CD4-positive, alpha-beta T cell (primary cell): ENCODE data around the gene ATP11A. TPM values are rescaled to one million over a fixed set of nuclear protein-coding genes. Genes with fewer than 3 reads are reported as not detected.

Experiments used
- ATAC-seq: fragments of 200-7000 bp; cut with Tn5 transposase; one replicate; pipeline ENCODE4 v1.10.0; 2022; ENCODE audit warnings: mild to moderate bottlenecking; ENCODE audit not compliant: poor library complexity
- CTCF ChIA-PET: fragments of 350-600 bp; sonication (Branson Sonifier 250); formaldehyde crosslinking; loops from one replicate; lab custom pipeline; 2021; ENCODE audit warnings: antibody characterized with exemption, inconsistent platforms; lab: Charles Lee
- POLR2A ChIA-PET: fragments of 350-600 bp; sonication (Branson Sonifier 250); formaldehyde crosslinking; loops from one replicate; lab custom pipeline; 2021; ENCODE audit warnings: antibody characterized with exemption, inconsistent platforms; lab: Charles Lee
- DNase-seq, 14 experiments: peaks; one replicate each; pipeline ENCODE4 v3.0.0-alpha.2; 2013 to 2020; ENCODE audit warnings: mixed read lengths in 2 of 14
- H3K27ac ChIP-seq, 2 donors: one replicate each; pipeline versions ENCODE4 v1.5.1 to v1.7.0; 2013; ENCODE audit warnings: low read length in 2 of 2, low read depth in 1 of 2, mild to moderate bottlenecking in 1 of 2
- H3K27me3 ChIP-seq, 2 experiments: 1 replicate in 1 of 2; 2 replicates in 1 of 2; pipeline versions ENCODE4 v1.6.1 to v1.7.0; 2013; ENCODE audit warnings: low read length in 2 of 2, control low read depth in 1 of 2, mild to moderate bottlenecking in 1 of 2, moderate library complexity in 1 of 2; ENCODE audit not compliant: insufficient read depth in 2 of 2, control insufficient read depth in 1 of 2
- H3K36me3 ChIP-seq: one replicate; pipeline ENCODE4 v1.6.1; 2013; ENCODE audit warnings: low read length, control low read depth; ENCODE audit not compliant: insufficient read depth
- H3K4me1 ChIP-seq: one replicate; pipeline ENCODE4 v1.6.1; 2013; ENCODE audit warnings: low read length, control low read depth; ENCODE audit not compliant: insufficient read depth
- H3K4me3 ChIP-seq: one replicate; pipeline ENCODE4 v1.5.1; 2013; ENCODE audit warnings: mild to moderate bottlenecking, low read length, moderate library complexity
- H3K9me3 ChIP-seq, 2 experiments: 1 replicate in 1 of 2; 2 replicates in 1 of 2; pipeline versions ENCODE4 v1.6.1 to v1.7.0; 2013; ENCODE audit warnings: low read length in 2 of 2, mild to moderate bottlenecking in 2 of 2, control low read depth in 1 of 2, moderate library complexity in 1 of 2; ENCODE audit not compliant: control insufficient read depth in 1 of 2, insufficient read depth in 1 of 2
- H3K27ac Mint-ChIP-seq: one replicate; pipeline ENCODE4 v1.8.0; 2020; ENCODE audit warnings: mixed read lengths
- H3K27me3 Mint-ChIP-seq: one replicate; pipeline ENCODE4 v1.8.0; 2021; ENCODE audit warnings: mixed read lengths
- H3K36me3 Mint-ChIP-seq: one replicate; pipeline ENCODE4 v1.8.0; 2021; ENCODE audit warnings: low read depth, mixed read lengths
- H3K4me1 Mint-ChIP-seq: one replicate; pipeline ENCODE4 v1.8.0; 2021; ENCODE audit warnings: low read depth, mixed read lengths
- H3K4me3 Mint-ChIP-seq: one replicate; pipeline ENCODE4 v1.8.0; 2020; ENCODE audit warnings: mild to moderate bottlenecking, mixed read lengths
- H3K9me3 Mint-ChIP-seq: one replicate; pipeline ENCODE4 v1.8.0; 2020; ENCODE audit warnings: mixed read lengths
- intact Hi-C, 2 experiments: fragments of 100-400 bp; cut with DNase I in 1 of 2; cut with micrococcal nuclease in 1 of 2; formaldehyde crosslinking; loops; one replicate each; pipeline versions ENCODE4 v1.15.1 to v1.9.0; 2023 to 2025; cut with DNase I, micrococcal nuclease
- total RNA-seq, 174 experiments: library from RNA in 2 of 174; stranded (reverse) in 2 of 174; gene quantifications; one replicate each; pipeline ENCODE4 v1.2.3 and lab custom pipeline; 2021 to 2026
- TF ChIP-seq, protein P1 (sequence below): fragments of 200-600 bp; IDR thresholded peaks from one replicate; pipeline ENCODE4 v1.8.0; 2022; ENCODE audit warnings: antibody characterized with exemption, mild to moderate bottlenecking

ATP11A gene
- total RNA-seq, 2 experiments from 2014 or later, result 56.7 to 66.8 TPM

DNA sequence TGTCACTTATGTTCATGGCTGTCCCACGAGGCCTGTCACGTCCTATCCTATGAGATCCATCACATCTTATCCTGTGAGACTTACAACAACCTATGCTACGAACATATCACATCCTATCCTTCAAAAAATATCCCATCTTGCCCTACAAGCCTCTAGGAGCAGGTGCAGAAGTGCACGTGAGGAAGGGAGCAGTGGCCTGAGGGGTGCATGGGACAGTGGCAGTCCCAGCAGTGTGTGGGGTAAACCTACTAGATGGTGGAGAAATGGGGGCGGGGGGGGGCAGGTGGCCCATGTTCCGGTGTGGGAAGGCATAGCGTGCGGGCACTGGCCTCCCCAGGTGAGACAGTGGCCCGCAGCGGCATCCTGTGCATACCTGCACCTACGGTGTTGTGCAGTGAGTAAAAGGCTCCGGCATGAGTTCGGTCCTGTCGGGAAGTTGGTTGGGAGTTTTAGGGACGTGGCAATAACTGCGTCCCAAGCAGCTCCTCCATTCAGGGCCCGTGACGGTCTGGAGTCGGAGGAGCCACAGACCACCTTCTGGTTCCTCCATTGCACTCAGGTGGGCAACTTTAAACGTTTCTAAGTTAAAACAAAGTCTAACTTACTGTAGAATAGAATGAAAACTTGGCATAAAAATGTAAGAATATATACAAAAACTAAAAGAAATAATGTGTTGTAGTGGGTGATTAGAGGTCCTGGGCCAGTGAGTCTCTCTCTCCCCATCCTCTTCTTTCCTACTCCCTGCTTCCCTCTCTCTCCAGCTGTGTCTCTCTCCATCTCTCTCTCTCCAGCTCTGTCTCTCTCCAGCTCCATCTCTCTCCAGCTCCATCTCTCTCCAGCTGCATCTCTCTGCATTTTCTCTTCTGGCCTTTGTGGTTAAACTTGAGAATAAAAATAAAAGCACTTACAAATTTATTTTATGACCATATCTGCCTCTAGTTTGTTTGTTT lies 42.1 kb downstream of the ATP11A start:
- POLR2A ChIA-PET, result no interaction called here
- peaks cover 12% of the 10 kb centered on the region for H3K4me1 ChIP-seq
- no peaks in the 10 kb centered on the region for H3K27me3 ChIP-seq
- Mint-ChIP-seq H3K36me3 (no peaks in the 10 kb centered on the region), H3K4me1 (peaks cover 8% of the 10 kb centered on the region), H3K4me3 (no peak overlapping the region), H3K27ac (no peak overlapping the region), H3K27me3 (no peaks in the 10 kb centered on the region), H3K9me3 (no peaks in the 10 kb centered on the region)
- DNase-seq (no peak), ATAC-seq (no peak)
- TF ChIP-seq, protein P1, sequence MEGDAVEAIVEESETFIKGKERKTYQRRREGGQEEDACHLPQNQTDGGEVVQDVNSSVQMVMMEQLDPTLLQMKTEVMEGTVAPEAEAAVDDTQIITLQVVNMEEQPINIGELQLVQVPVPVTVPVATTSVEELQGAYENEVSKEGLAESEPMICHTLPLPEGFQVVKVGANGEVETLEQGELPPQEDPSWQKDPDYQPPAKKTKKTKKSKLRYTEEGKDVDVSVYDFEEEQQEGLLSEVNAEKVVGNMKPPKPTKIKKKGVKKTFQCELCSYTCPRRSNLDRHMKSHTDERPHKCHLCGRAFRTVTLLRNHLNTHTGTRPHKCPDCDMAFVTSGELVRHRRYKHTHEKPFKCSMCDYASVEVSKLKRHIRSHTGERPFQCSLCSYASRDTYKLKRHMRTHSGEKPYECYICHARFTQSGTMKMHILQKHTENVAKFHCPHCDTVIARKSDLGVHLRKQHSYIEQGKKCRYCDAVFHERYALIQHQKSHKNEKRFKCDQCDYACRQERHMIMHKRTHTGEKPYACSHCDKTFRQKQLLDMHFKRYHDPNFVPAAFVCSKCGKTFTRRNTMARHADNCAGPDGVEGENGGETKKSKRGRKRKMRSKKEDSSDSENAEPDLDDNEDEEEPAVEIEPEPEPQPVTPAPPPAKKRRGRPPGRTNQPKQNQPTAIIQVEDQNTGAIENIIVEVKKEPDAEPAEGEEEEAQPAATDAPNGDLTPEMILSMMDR, result no peak
- intact Hi-C loops, result no loop called here
- CTCF ChIA-PET, result no interaction called here
- H3K36me3 ChIP-seq, result peaks cover 4% of the 10 kb centered on the region
- H3K9me3 ChIP-seq, result no peaks in the 10 kb centered on the region
- H3K27ac ChIP-seq, result no peak overlapping the region
- no peak overlapping the region for H3K4me3 ChIP-seq

DNA sequence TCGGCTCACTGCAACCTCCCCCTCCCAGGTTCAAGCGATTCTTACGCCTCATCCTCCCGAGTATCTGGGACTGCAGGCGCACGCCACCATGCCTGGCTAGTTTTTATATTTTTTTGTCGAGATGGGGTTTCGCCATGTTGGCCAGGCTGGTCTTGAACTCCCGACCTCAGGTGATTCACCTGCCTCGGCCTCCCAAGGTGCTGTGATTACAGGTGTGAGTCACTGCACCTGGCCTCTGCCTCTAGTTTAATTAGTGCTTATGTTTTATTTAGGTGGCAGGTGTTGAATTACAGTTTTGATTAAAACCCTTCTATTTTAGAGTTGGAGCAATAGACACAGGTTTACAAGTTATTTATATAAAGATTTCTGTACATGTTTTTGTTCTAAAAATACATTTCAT lies 42.8 kb downstream of the ATP11A start:
- no peaks in the 10 kb centered on the region for H3K27me3 Mint-ChIP-seq

DNA sequence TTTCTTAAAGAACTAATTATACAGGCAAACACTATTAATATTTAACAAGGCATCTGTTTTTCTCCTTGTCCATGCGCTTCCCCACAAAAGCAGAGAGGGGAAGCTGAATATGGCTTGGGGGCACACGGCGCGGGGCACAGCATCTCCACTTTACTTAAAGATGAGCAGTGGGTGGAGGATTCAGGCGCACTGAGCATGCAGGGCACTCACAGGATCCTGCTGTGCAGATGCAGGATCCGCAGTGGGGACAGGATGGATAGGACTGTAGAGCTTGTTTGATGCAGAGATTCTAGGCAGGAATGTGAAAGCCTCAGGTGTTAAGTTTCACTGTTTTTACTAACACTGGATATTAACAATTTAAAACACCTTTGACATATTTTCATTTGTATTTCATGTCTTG lies 43.3 kb downstream of the ATP11A start:
- no peak overlapping the region for H3K27ac ChIP-seq
- ATAC-seq (no peak), DNase-seq (no peak)
- no peaks in the 10 kb centered on the region for H3K27me3 ChIP-seq
- H3K4me1 Mint-ChIP-seq, result peaks cover 8% of the 10 kb centered on the region
- peaks cover 8% of the 10 kb centered on the region for H3K4me1 ChIP-seq
- no peaks in the 10 kb centered on the region for H3K27me3 Mint-ChIP-seq
- intact Hi-C loops, result no loop called here
- no peak overlapping the region for H3K27ac Mint-ChIP-seq
- CTCF ChIA-PET, result no interaction called here
- POLR2A ChIA-PET, result no interaction called here
- no peaks in the 10 kb centered on the region for H3K9me3 ChIP-seq
- no peaks in the 10 kb centered on the region for H3K9me3 Mint-ChIP-seq
- no peak overlapping the region for H3K4me3 Mint-ChIP-seq
- H3K4me3 ChIP-seq, result no peak overlapping the region
- no peaks in the 10 kb centered on the region for H3K36me3 Mint-ChIP-seq
- TF ChIP-seq, protein P1, result no peak
- no peaks in the 10 kb centered on the region for H3K36me3 ChIP-seq

More for the DNA sequence above, 42.8 kb downstream of the ATP11A start:
- Histone ChIP-seq H3K27me3 (no peaks in the 10 kb centered on the region), H3K4me3 (no peak overlapping the region), H3K9me3 (no peaks in the 10 kb centered on the region), H3K4me1 (peaks cover 9% of the 10 kb centered on the region), H3K27ac (no peak overlapping the region), H3K36me3 (peaks cover 4% of the 10 kb centered on the region)
- no peak overlapping the region for H3K4me3 Mint-ChIP-seq
- POLR2A ChIA-PET, result no interaction called here
- no peak overlapping the region for H3K27ac Mint-ChIP-seq
- DNase-seq, result no peak
- ATAC-seq, result no peak
- H3K36me3 Mint-ChIP-seq, result no peaks in the 10 kb centered on the region
- H3K9me3 Mint-ChIP-seq, result no peaks in the 10 kb centered on the region
- H3K4me1 Mint-ChIP-seq, result peaks cover 8% of the 10 kb centered on the region
- intact Hi-C loops, result no loop called here
- TF ChIP-seq, protein P1, result no peak
- CTCF ChIA-PET, result no interaction called here
